Tibial nerve (tissue), 3 donors: ENCODE data around the gene CMIP.

Experiments used
- CTCF ChIP-seq, 5 experiments: fragments of 200-600 bp in 3 of 5; fragments of 450-650 bp in 2 of 5; sonication (generic) in 3 of 5; IDR thresholded peaks; one replicate each; pipeline ENCODE4 v1.5.1; 2016 to 2019; ENCODE audit warnings: antibody characterized with exemption in 5 of 5, mild to moderate bottlenecking in 3 of 5, moderate library complexity in 2 of 5
- POLR2A ChIP-seq, 2 donors: fragments of 450-650 bp; IDR thresholded peaks; one replicate each; pipeline ENCODE4 v1.6.1; 2017; ENCODE audit warnings: antibody characterized with exemption in 2 of 2, mild to moderate bottlenecking in 2 of 2, moderate library complexity in 2 of 2

- TF ChIP-seq POLR2A (IDR thresholded peaks at IDR 0.05) (no peak), CTCF (IDR thresholded peaks at IDR 0.05) (no peak)
Measured at GRCh38 chr16:81702506-81702905, 257.9 kb downstream of the CMIP start.
